ENCODE measurements around the gene ARL5A.
"Not testable (repeated sequence)": the region's sequence is repeated elsewhere in the genome, so short reads cannot be mapped to it uniquely, and the experiment has no call there.

Gene ARL5A

GRCh38 chr2:151828143-151828889 lies at the start of gene ARL5A:
Gene ARL5A (minus strand): TSS chr2:151828421. CDS start chr2:151828176, 245 bp downstream.
- H3K4me3 ChIP-seq (ENCODE audit: low read depth, low read length): peak within 1 kb of the TSS; percentile 91
- DNase-seq (ENCODE audit: low read depth): peak; percentile 85

- DNase-seq (ENCODE audit: low read depth); H3K4me3 ChIP-seq (ENCODE audit: low read depth, low read length): not testable (repeated sequence)
Observed at GRCh38 chr2:151875631-151876030, 47.4 kb upstream of the ARL5A start.

DNA sequence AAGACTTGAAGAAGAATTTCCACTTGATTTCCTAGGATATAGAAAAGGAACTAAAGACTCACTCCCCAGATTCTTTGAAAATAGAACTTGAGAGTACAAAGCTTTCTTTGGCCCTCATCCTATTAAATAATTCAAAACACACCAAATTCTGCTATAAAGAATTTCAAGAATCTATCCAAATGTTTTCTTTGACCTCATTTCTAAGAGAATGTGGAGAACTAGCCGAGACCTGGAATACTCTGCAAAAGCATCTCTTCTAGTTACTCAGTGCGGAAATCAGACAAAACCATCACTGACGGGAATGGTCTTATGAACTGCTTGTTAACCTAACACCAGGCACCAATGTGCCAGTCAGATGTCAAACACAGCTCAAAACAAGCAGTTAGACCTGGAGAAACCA lies 44.2 kb upstream of the ARL5A start:
- no peak for DNase-seq (ENCODE audit: low read depth)

GRCh38 chr2:151869291-151869690 lies 41.1 kb upstream of the ARL5A start:
- no peak overlapping the region for H3K4me3 ChIP-seq (ENCODE audit: low read depth, low read length)
- no peak for DNase-seq (ENCODE audit: low read depth)

More for the DNA sequence above, 44.2 kb upstream of the ARL5A start:
- no peak overlapping the region for H3K4me3 ChIP-seq (ENCODE audit: low read depth, low read length)

DNA sequence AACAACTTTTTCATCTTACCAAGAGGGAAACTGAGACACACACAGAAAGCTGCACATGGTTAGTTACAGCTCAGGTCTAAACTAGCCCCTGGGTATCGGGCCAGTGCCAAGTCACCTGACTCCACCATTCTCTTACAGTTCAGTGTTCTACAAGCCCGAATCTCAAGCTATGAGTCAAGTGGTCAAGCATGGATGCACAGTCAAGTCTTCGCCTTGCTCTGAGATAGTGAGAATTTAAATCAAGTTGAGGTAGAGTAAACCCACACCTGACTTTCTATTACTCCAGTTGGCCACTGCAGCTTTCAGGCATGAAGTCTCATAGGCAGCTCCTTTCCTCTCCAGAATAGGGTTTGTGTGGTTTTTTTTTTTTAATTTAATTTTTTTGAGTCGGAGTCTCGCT lies 34.5 kb upstream of the ARL5A start:
- DNase-seq (ENCODE audit: low read depth): no peak
- no peak overlapping the region for H3K4me3 ChIP-seq (ENCODE audit: low read depth, low read length)

- H3K4me3 ChIP-seq (ENCODE audit: low read depth, low read length): no peak overlapping the region
- DNase-seq (ENCODE audit: low read depth): no peak
Observed at GRCh38 chr2:151861174-151861573, 33.0 kb upstream of the ARL5A start.

GRCh38 chr2:151860613-151861146 lies 32.5 kb upstream of the ARL5A start:
- DNase-seq (ENCODE audit: low read depth): no peak
- H3K4me3 ChIP-seq (ENCODE audit: low read depth, low read length): no peak overlapping the region

DNA sequence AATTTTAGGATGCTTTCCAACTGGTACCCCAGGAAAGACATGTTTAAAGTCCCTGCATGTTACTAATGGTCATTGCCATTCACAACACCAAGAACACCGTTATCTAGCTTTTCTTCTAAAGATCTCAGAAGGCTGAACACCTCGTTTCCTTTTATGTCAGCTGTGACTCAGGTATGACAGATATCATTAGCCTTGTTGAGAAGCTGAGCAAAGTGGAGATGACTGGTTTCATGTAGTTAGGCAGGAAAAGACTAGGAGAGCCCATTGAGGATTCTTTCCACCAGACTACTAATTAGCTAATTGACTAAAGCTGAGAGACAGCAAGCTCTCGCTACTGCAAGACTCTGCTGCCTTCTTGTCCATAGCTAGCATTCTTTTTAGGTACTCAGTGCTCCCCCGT lies 32.0 kb upstream of the ARL5A start:
- DNase-seq (ENCODE audit: low read depth): no peak
- H3K4me3 ChIP-seq (ENCODE audit: low read depth, low read length): no peak overlapping the region

GRCh38 chr2:151857650-151858049 lies 29.4 kb upstream of the ARL5A start:
- no peak overlapping the region for H3K4me3 ChIP-seq (ENCODE audit: low read depth, low read length)
- DNase-seq (ENCODE audit: low read depth): no peak

DNA sequence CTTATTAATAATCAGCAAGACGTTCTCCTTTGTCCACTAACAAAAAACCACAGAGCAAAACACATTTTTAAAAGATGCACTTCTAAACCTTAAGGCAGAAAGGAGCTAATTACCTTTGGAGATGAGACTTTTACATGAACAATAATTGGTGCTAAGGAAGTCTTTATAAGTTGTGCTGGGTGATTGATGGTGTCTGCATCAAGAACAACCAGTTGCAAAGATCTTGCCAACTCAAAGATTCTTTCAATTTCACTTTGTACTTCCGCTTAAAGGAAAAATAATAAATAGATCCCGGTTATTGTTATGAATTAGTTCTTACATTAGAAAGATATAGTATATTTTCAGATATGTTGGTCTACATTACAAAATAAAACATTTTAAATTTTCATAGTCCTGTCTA lies 26.9 kb upstream of the ARL5A start:
- no peak for DNase-seq (ENCODE audit: low read depth)
- no peak overlapping the region for H3K4me3 ChIP-seq (ENCODE audit: low read depth, low read length)

DNA sequence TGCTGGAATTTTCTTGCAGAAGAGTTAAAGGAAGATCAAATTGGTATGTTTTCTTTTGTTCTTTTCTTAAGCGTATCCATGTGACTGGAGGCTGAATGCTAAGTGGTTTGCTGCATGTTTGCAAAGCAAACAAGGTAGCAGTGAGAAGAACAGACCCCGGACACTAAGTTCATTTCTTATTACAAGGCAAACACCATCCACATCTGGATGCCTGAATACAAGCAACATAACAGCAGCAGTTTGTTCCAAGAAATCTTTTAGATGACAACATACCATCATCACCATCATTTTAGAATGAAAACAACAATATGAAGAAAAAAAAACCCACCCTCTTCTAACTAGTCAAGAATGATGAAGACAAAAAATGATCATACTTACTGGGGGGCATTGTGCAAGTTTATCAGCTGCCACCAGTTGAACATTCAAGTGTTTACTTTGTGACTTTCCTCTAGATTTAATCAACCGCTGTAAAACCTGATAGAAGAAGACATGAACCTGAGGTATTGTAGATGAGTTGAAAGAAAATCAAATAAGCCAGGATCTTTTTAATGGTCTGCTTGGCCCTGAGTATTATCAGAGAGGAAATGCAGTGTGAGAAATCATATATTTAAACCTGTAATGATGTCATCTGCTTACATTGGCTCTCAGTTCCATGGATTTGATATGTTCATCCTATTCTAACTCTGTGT lies 25.0 kb upstream of the ARL5A start:
- no peak overlapping the region for H3K4me3 ChIP-seq (ENCODE audit: low read depth, low read length)
- DNase-seq (ENCODE audit: low read depth): no peak

DNA sequence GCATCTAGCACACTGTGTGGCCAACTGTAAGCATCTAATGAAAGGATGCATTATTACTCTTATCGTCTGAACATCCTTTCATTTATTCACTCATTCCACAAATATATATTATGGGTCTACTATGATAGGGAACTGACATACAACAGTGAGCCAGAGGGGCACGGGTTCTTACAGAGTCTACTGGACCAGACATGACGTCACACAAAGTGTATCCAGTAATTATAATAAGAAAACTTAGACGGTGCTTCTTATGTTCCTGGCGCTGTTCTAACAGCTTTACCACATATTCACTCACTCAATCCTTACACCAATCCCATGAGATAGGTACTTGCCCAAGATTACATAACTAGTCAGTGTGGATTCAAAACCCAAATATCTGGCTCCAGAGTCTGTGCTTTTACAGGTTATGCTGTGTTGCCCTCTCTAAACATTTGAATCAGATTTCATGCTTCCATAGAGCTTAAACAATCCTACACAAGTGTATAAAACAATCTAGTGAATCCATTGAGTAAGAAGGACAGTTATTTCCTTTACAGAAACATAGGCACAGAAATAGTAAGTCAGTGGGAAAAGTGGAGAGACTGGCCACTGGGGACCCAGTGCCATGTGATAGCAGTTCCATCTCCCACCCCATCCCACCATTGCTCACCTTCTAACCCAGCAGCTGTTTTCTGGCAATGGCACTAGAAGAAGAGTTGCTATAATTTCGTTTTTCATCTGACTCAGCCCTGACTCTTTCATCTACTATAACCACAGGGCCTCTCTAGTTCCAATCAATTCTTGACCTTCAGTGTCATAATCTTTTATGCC lies 24.2 kb upstream of the ARL5A start:
- DNase-seq (ENCODE audit: low read depth): no peak

DNA sequence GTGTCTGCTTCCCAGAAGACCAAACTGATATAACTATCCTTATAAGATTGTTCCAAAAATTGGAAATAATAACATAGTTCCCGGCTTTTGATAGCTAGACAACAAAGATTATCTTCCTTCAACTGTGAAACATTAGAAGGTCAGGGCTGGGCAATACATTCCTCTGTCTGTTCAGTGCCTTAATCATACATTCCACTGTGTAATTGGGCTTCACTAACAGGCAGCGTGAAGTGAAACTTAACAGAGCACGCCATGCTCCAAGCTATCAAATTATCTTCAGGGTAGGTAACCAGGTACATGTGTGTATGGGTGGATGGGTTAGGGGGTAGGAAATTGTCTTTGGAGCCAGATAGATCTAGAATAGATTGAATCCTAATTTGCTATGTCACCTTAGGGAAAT lies 23.5 kb upstream of the ARL5A start:
- DNase-seq (ENCODE audit: low read depth): no peak
- no peak overlapping the region for H3K4me3 ChIP-seq (ENCODE audit: low read depth, low read length)

More for the DNA sequence above, 24.2 kb upstream of the ARL5A start:
- H3K4me3 ChIP-seq (ENCODE audit: low read depth, low read length): no peak overlapping the region

DNA sequence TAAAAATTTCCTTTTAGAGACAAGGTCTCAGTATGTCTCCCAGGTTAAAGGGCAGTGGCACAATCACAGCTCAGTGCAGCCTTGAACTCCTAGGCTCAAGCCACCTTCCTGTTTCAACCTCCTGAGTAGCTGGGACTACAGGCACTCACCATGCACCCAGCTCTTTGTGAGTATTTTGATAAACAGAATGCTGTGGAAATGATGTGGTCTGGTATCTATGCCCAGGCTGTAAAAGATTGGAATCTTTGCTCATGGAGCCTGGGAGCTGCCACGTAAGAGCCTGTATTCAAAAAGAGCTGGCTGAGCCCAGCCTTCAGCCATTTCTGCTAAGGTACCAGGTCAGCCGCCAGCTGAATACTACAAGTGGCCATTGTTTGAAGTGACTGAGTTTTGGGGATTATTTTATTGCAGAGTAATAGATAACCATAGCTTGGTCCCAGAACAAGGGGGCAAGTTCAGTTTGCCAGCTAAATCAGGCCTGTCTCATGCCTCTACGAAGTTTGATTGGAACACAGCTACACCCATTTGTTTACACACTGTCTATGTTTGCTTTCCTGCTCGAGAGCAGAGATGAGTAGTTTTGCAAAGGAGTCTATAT lies 21.3 kb upstream of the ARL5A start:
- no peak overlapping the region for H3K4me3 ChIP-seq (ENCODE audit: low read depth, low read length)
- DNase-seq (ENCODE audit: low read depth): no peak

- no peak overlapping the region for H3K4me3 ChIP-seq (ENCODE audit: low read depth, low read length)
- no peak for DNase-seq (ENCODE audit: low read depth)
Observed at GRCh38 chr2:151845884-151846283, 17.7 kb upstream of the ARL5A start.

- H3K4me3 ChIP-seq (ENCODE audit: low read depth, low read length): no peak overlapping the region
- no peak for DNase-seq (ENCODE audit: low read depth)
Observed at GRCh38 chr2:151845481-151845880, 17.3 kb upstream of the ARL5A start.

- DNase-seq (ENCODE audit: low read depth): no peak
- no peak overlapping the region for H3K4me3 ChIP-seq (ENCODE audit: low read depth, low read length)
Observed at GRCh38 chr2:151844211-151844896, 16.1 kb upstream of the ARL5A start.

- no peak for DNase-seq (ENCODE audit: low read depth)
- no peak overlapping the region for H3K4me3 ChIP-seq (ENCODE audit: low read depth, low read length)
Observed at GRCh38 chr2:151843691-151844061, 15.5 kb upstream of the ARL5A start.

All from skeletal muscle cell (primary cell).